H9 (cell line): ENCODE results near the gene PRICKLE3. TPM values are rescaled to one million over a fixed set of nuclear protein-coding genes. Genes with fewer than 3 reads are reported as not detected.

ENCODE experiments used
- DNase-seq: peaks from one replicate; pipeline ENCODE4 v3.0.0-alpha.2; 2017
- H2AFZ ChIP-seq: one replicate; pipeline ENCODE4 v1.6.1; 2013; ENCODE audit warnings: mild to moderate bottlenecking, low read length, control low read depth, moderate library complexity
- H2AK5ac ChIP-seq: 2 replicates; pipeline ENCODE4 v1.6.1; 2013; ENCODE audit warnings: low read length, control low read depth, mixed read lengths; ENCODE audit not compliant: insufficient read length
- H2BK120ac ChIP-seq: one replicate; pipeline ENCODE4 v1.6.1; 2013; ENCODE audit warnings: low read depth, mild to moderate bottlenecking, low read length, control low read depth, inconsistent platforms; ENCODE audit not compliant: poor library complexity, severe bottlenecking
- H2BK12ac ChIP-seq: 2 replicates; pipeline ENCODE4 v1.6.1; 2013; ENCODE audit warnings: low read length, control low read depth, mixed read lengths, low read depth; ENCODE audit not compliant: insufficient read length
- H2BK15ac ChIP-seq: 2 replicates; pipeline ENCODE4 v1.6.1; 2013; ENCODE audit warnings: low read depth, low read length, control low read depth
- H2BK20ac ChIP-seq: one replicate; pipeline ENCODE4 v1.6.1; 2013; ENCODE audit warnings: low read depth, mild to moderate bottlenecking, low read length, control low read depth, inconsistent platforms; ENCODE audit not compliant: poor library complexity, severe bottlenecking
- H2BK5ac ChIP-seq: 2 replicates; pipeline ENCODE4 v1.6.1; 2013; ENCODE audit warnings: low read length, control low read depth, mixed read lengths; ENCODE audit not compliant: insufficient read length
- H3K14ac ChIP-seq: 2 replicates; pipeline ENCODE4 v1.6.1; 2013; ENCODE audit warnings: low read length, control low read depth; ENCODE audit not compliant: insufficient read depth
- H3K18ac ChIP-seq: 2 replicates; pipeline ENCODE4 v1.6.1; 2013; ENCODE audit warnings: low read depth, mild to moderate bottlenecking, mixed read lengths, low read length, control low read depth; ENCODE audit not compliant: insufficient read length
- H3K23ac ChIP-seq: 2 replicates; pipeline ENCODE4 v1.6.1; 2013; ENCODE audit warnings: low read length, control low read depth, mixed read lengths, low read depth; ENCODE audit not compliant: insufficient read length
- H3K23me2 ChIP-seq: 2 replicates; pipeline ENCODE4 v1.6.1; 2013; ENCODE audit warnings: low read depth, mild to moderate bottlenecking, mixed read lengths, low read length, control low read depth; ENCODE audit not compliant: insufficient read length, poor library complexity, severe bottlenecking
- H3K27ac ChIP-seq: 2 replicates; pipeline ENCODE4 v1.5.1; 2013; ENCODE audit warnings: low read length, control low read depth, mixed read lengths, low read depth; ENCODE audit not compliant: insufficient read length
- H3K27me3 ChIP-seq: 2 replicates; pipeline ENCODE4 v1.6.1; 2013; ENCODE audit warnings: low read length, control low read depth, inconsistent platforms; ENCODE audit not compliant: insufficient read depth
- H3K4ac ChIP-seq: 2 replicates; pipeline ENCODE4 v1.6.1; 2013; ENCODE audit warnings: low read depth, mild to moderate bottlenecking, control low read depth, inconsistent platforms, low read length, moderate library complexity
- H3K4me1 ChIP-seq: 2 replicates; pipeline ENCODE4 v1.6.1; 2013; ENCODE audit warnings: low read length, control low read depth, inconsistent platforms; ENCODE audit not compliant: insufficient read depth
- H3K4me2 ChIP-seq: 2 replicates; pipeline ENCODE4 v1.6.1; 2013; ENCODE audit warnings: low read length, control low read depth, mixed read lengths; ENCODE audit not compliant: insufficient read length, insufficient read depth
- H3K56ac ChIP-seq: 2 replicates; pipeline ENCODE4 v1.6.1; 2013; ENCODE audit warnings: low read depth, mild to moderate bottlenecking, mixed read lengths, low read length, control low read depth; ENCODE audit not compliant: insufficient read length
- H3K79me1 ChIP-seq: 2 replicates; pipeline ENCODE4 v1.6.1; 2013; ENCODE audit warnings: low read depth, mild to moderate bottlenecking, moderate library complexity, low read length, control low read depth, inconsistent platforms; ENCODE audit not compliant: insufficient read depth, poor library complexity, severe bottlenecking
- H3K79me2 ChIP-seq: 2 replicates; pipeline ENCODE4 v1.6.1; 2013; ENCODE audit warnings: low read length, control low read depth, inconsistent platforms; ENCODE audit not compliant: insufficient read depth
- H3K9ac ChIP-seq: 2 replicates; pipeline ENCODE4 v1.6.1; 2013; ENCODE audit warnings: low read length, control low read depth, mixed read lengths; ENCODE audit not compliant: insufficient read length; ENCODE audit errors: extremely low read depth
- H3K9me3 ChIP-seq: one replicate; pipeline ENCODE4 v1.6.1; 2013; ENCODE audit warnings: low read depth, low read length, inconsistent platforms; ENCODE audit not compliant: control insufficient read depth
- H3T11ph ChIP-seq: one replicate; pipeline ENCODE4 v1.6.1; 2013; ENCODE audit warnings: mild to moderate bottlenecking, low read length, control low read depth, inconsistent platforms
- H4K20me1 ChIP-seq: one replicate; pipeline ENCODE4 v1.6.1; 2013; ENCODE audit not compliant: control insufficient read depth, insufficient read length, insufficient read depth
- H4K5ac ChIP-seq: 2 replicates; pipeline ENCODE4 v1.6.1; 2013; ENCODE audit warnings: low read depth, mild to moderate bottlenecking, mixed read lengths, low read length, control low read depth; ENCODE audit not compliant: insufficient read length
- H4K8ac ChIP-seq: replicated peaks from 2 replicates; pipeline ENCODE4 v1.6.1; 2013; ENCODE audit warnings: low read length, control low read depth, mixed read lengths, low read depth; ENCODE audit not compliant: insufficient read length
- H4K91ac ChIP-seq: 2 replicates; pipeline ENCODE4 v1.6.1; 2013; ENCODE audit warnings: low read depth, mild to moderate bottlenecking, moderate library complexity, mixed read lengths, low read length, control low read depth; ENCODE audit not compliant: insufficient read length
- H3K27ac Mint-ChIP-seq, 3 experiments: 2 replicates in 2 of 3; 3 replicates in 1 of 3; pipeline ENCODE4 v1.8.0; 2020 to 2021; ENCODE audit warnings: mixed read lengths in 3 of 3, mild to moderate bottlenecking in 1 of 3, moderate library complexity in 1 of 3
- H3K27me3 Mint-ChIP-seq: 2 replicates; pipeline ENCODE4 v1.8.0; 2021; ENCODE audit warnings: low read depth, mild to moderate bottlenecking, moderate library complexity, mixed read lengths
- H3K36me3 Mint-ChIP-seq, 3 experiments: 2 replicates in 2 of 3; 3 replicates in 1 of 3; pipeline ENCODE4 v1.8.0; 2020 to 2021; ENCODE audit warnings: low read depth in 3 of 3, mixed read lengths in 3 of 3; ENCODE audit not compliant: insufficient read depth in 1 of 3
- H3K4me1 Mint-ChIP-seq, 2 experiments: 2 replicates each; pipeline ENCODE4 v1.8.0; 2020; ENCODE audit warnings: mixed read lengths in 2 of 2
- H3K4me3 Mint-ChIP-seq, 2 experiments: 2 replicates in 1 of 2; 3 replicates in 1 of 2; pipeline ENCODE4 v1.8.0; 2020 to 2021; ENCODE audit warnings: mild to moderate bottlenecking in 2 of 2, mixed read lengths in 2 of 2, moderate library complexity in 1 of 2
- H3K9me3 Mint-ChIP-seq, 2 experiments: 2 replicates in 1 of 2; 3 replicates in 1 of 2; pipeline ENCODE4 v1.8.0; 2020; ENCODE audit warnings: mild to moderate bottlenecking in 2 of 2, mixed read lengths in 2 of 2, moderate library complexity in 1 of 2
- CTCF ChIP-seq: fragments of 200-600 bp; sonication (generic); conservative IDR thresholded peaks from 3 replicates; pipeline ENCODE4 v1.8.0; 2021; ENCODE audit warnings: antibody characterized with exemption, mild to moderate bottlenecking
- WGBS: extraction: QIAGEN DNeasy Blood & Tissue Kit; methylation state at CpG from one replicate; pipeline ENCODE4 v1.1.7; 2013; ENCODE audit warnings: missing lambda C conversion rate, low lambda C conversion rate, mixed read lengths; ENCODE audit not compliant: insufficient read length; ENCODE audit errors: extremely low coverage; 5-methylcytosine and 5-hydroxymethylcytosine counted together
- total RNA-seq: library from RNA; stranded (reverse); gene quantifications from 2 replicates; pipeline ENCODE4 v1.2.1, GENCODE V29; 2021

PRICKLE3 gene
- total RNA-seq, 1 experiment from 2014 or later = 9.7 TPM

- Histone ChIP-seq H3K79me1 (no peaks in the 10 kb centered on the region), H2AFZ (no peak overlapping the region), H3K9me3 (peaks cover 9% of the 10 kb centered on the region), H2AK5ac (no peak overlapping the region), H2BK12ac (no peak overlapping the region), H4K8ac (no peak overlapping the region), H3K23me2 (peaks cover 15% of the 10 kb centered on the region), H4K20me1 (no peaks in the 10 kb centered on the region), H3K27ac (no peak overlapping the region), H4K5ac (no peak overlapping the region), H2BK20ac (no peak overlapping the region), H3K27me3 (no peaks in the 10 kb centered on the region), H3K4ac (no peak overlapping the region), H3K79me2 (no peaks in the 10 kb centered on the region), H3K14ac (no peak overlapping the region), H3K56ac (no peak overlapping the region), H3K23ac (no peak overlapping the region), H3K4me2 (no peak overlapping the region), H4K91ac (no peak overlapping the region), H2BK15ac (no peak overlapping the region), H3K4me1 (no peaks in the 10 kb centered on the region), H2BK120ac (no peak overlapping the region), H3T11ph (no peak overlapping the region), H3K9ac (no peak overlapping the region), H2BK5ac (no peak overlapping the region), H3K18ac (no peak overlapping the region)
- TF ChIP-seq CTCF = no peak
- peaks cover 12 to 35% of the 10 kb centered on the region in 2 experiments for H3K4me1 Mint-ChIP-seq
- H3K36me3 Mint-ChIP-seq = peaks cover 6 to 12% (median 8%) of the 10 kb centered on the region in 3 experiments; a peak in 6 of 7 replicates
- H3K4me3 Mint-ChIP-seq = no peak overlapping the region
- no CpG with 5 or more reads among the region's 8 CpGs for WGBS
- H3K27me3 Mint-ChIP-seq = peaks cover 3% of the 10 kb centered on the region
- H3K27ac Mint-ChIP-seq = no peak overlapping the region
- DNase-seq = no peak
- peaks cover 68 to 72% of the 10 kb centered on the region in 2 experiments for H3K9me3 Mint-ChIP-seq
Observed at GRCh38 chrX:49188468-49189076, 2.4 kb upstream of the PRICKLE3 start.
